SU-DHL-6 (cell line): ENCODE data around the gene TMEM221.

Experiments used
- H2AFZ ChIP-seq: fragments of 200-600 bp; sonication (generic); 2 replicates; pipeline ENCODE4 v1.6.1; 2014; ENCODE audit warnings: low read depth, mild to moderate bottlenecking, moderate library complexity, mixed read lengths, antibody characterized with exemption, low read length; ENCODE audit not compliant: severe bottlenecking
- H3F3A ChIP-seq: fragments of 200-600 bp; shearing (Covaris generic); 2 replicates; pipeline ENCODE4 v1.6.0; 2016; ENCODE audit warnings: antibody characterized with exemption, mild to moderate bottlenecking; ENCODE audit not compliant: insufficient read depth
- H3K27ac ChIP-seq: fragments of 200-600 bp; sonication (generic); 2 replicates; pipeline ENCODE4 v1.5.1; 2016; ENCODE audit warnings: low read depth, mild to moderate bottlenecking, low read length, moderate library complexity, mixed read lengths
- H3K27me3 ChIP-seq: fragments of 200-600 bp; sonication (generic), shearing (Covaris generic); 2 replicates; pipeline ENCODE4 v1.6.0; 2014; ENCODE audit warnings: mild to moderate bottlenecking, low read length
- H3K36me3 ChIP-seq: fragments of 200-600 bp; sonication (generic); 2 replicates; pipeline ENCODE4 v1.6.1; 2014; ENCODE audit warnings: mild to moderate bottlenecking, low read length, mixed read lengths
- H3K4me2 ChIP-seq: fragments of 300-600, 200-600 bp; shearing (Covaris generic), sonication (generic); 2 replicates; pipeline ENCODE4 v1.6.0; 2014; ENCODE audit warnings: low read length, low read depth, mild to moderate bottlenecking; ENCODE audit not compliant: poor library complexity, severe bottlenecking
- H3K4me3 ChIP-seq: fragments of 200-600 bp; sonication (generic); 2 replicates; pipeline ENCODE4 v1.5.1; 2014; ENCODE audit warnings: antibody characterized with exemption, low read length, mild to moderate bottlenecking, mixed read lengths; ENCODE audit not compliant: insufficient read depth, poor library complexity, severe bottlenecking
- H3K79me2 ChIP-seq: fragments of 200-600 bp; sonication (generic); 2 replicates; pipeline ENCODE4 v1.6.1; 2014; ENCODE audit warnings: mild to moderate bottlenecking, low read length, moderate library complexity; ENCODE audit not compliant: insufficient read depth
- H3K9ac ChIP-seq: fragments of 200-600 bp; sonication (generic); 2 replicates; pipeline ENCODE4 v1.7.0; 2014; ENCODE audit warnings: mild to moderate bottlenecking, low read length
- H3K9me2 ChIP-seq: fragments of 200-600 bp; sonication (generic); replicated peaks from 2 replicates; pipeline ENCODE4 v1.6.1; 2014; ENCODE audit warnings: low read length; ENCODE audit not compliant: insufficient read depth
- H3K9me3 ChIP-seq: fragments of 200-600 bp; sonication (generic); 2 replicates; pipeline ENCODE4 v1.6.1; 2014; ENCODE audit warnings: low read length, mixed read lengths; ENCODE audit not compliant: insufficient read depth
- H4K20me1 ChIP-seq: fragments of 200-600 bp; sonication (generic); 2 replicates; pipeline ENCODE4 v1.6.1; 2014; ENCODE audit warnings: low read depth, mild to moderate bottlenecking, antibody characterized with exemption, low read length, moderate library complexity, mixed read lengths
- EZH2phosphoT487 ChIP-seq: fragments of 200-600 bp; sonication (generic), shearing (Covaris generic); conservative IDR thresholded peaks from 2 replicates; pipeline ENCODE4 v1.6.1; 2018; ENCODE audit warnings: mild to moderate bottlenecking, antibody characterized with exemption, low read length, moderate library complexity, mixed read lengths
- TF ChIP-seq, protein P1 (sequence below): fragments of 200-600 bp; sonication (generic); IDR thresholded peaks from one replicate; pipeline ENCODE4 v1.5.1; 2017; ENCODE audit warnings: antibody characterized with exemption, mild to moderate bottlenecking, low read length, moderate library complexity; ENCODE audit not compliant: insufficient read depth, poor library complexity, severe bottlenecking

Gene TMEM221

DNA sequence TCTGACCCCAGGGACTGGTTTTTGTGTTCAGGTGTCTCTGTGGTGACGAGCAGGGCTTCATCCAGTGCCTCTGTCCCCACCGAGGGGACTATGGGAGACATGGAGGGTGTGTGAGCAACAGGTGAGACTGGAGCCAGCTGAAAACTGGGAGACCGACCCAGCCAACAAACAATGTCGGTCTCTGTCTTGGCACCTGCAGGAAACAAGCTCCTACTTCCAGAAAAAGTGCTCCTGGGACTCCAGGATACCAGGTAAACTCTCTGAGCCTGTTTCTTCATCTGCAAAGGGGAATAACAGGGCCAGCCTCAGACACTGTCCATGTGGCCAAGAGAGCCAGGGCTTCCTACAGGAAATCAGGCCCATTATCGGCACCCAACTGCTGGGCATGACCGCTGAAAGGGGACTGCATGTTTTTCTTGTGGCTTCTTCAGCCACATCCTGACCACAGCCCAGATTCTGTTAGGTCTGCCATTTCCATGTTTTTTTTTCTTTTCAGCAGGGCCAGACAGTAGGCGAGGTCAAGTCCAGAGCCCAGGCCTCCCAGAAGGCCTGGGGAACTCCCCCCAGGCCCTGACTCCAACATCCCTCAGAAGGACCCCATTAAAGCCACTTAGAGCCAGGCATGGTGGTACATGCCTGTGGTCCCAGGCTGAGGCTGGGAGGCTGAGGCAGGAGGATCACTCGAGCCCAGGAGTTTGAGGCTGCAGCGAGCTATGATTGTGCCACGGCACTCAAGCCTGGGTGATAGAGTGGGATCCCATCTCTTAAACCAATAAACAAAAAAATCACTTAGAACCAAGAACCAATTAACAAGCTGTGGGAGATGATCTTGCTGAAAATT, 42.2 kb downstream of the TMEM221 start:
- H3K79me2 ChIP-seq, result peaks cover 8% of the 10 kb centered on the region; the same call in 1 of the 2 replicates
- H4K20me1 ChIP-seq, result no peaks in the 10 kb centered on the region
- H3K9ac ChIP-seq, result peak overlapping the region; percentile 49
- peak overlapping the region; percentile 53 for H3K4me3 ChIP-seq
- peak overlapping the region; percentile 45 for H2AFZ ChIP-seq
- H3K9me2 ChIP-seq, result no peaks in the 10 kb centered on the region
- H3K27ac ChIP-seq, result peak overlapping the region; percentile 69
- TF ChIP-seq EZH2phosphoT487, result no peak
- TF ChIP-seq, protein P1, sequence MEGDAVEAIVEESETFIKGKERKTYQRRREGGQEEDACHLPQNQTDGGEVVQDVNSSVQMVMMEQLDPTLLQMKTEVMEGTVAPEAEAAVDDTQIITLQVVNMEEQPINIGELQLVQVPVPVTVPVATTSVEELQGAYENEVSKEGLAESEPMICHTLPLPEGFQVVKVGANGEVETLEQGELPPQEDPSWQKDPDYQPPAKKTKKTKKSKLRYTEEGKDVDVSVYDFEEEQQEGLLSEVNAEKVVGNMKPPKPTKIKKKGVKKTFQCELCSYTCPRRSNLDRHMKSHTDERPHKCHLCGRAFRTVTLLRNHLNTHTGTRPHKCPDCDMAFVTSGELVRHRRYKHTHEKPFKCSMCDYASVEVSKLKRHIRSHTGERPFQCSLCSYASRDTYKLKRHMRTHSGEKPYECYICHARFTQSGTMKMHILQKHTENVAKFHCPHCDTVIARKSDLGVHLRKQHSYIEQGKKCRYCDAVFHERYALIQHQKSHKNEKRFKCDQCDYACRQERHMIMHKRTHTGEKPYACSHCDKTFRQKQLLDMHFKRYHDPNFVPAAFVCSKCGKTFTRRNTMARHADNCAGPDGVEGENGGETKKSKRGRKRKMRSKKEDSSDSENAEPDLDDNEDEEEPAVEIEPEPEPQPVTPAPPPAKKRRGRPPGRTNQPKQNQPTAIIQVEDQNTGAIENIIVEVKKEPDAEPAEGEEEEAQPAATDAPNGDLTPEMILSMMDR, result no peak
- H3K36me3 ChIP-seq, result no peaks in the 10 kb centered on the region
- peaks cover 7% of the 10 kb centered on the region; the same call in 1 of the 2 replicates for H3F3A ChIP-seq
- H3K9me3 ChIP-seq, result no peaks in the 10 kb centered on the region
- H3K4me2 ChIP-seq, result peak overlapping the region; percentile 63
- no peaks in the 10 kb centered on the region for H3K27me3 ChIP-seq

DNA sequence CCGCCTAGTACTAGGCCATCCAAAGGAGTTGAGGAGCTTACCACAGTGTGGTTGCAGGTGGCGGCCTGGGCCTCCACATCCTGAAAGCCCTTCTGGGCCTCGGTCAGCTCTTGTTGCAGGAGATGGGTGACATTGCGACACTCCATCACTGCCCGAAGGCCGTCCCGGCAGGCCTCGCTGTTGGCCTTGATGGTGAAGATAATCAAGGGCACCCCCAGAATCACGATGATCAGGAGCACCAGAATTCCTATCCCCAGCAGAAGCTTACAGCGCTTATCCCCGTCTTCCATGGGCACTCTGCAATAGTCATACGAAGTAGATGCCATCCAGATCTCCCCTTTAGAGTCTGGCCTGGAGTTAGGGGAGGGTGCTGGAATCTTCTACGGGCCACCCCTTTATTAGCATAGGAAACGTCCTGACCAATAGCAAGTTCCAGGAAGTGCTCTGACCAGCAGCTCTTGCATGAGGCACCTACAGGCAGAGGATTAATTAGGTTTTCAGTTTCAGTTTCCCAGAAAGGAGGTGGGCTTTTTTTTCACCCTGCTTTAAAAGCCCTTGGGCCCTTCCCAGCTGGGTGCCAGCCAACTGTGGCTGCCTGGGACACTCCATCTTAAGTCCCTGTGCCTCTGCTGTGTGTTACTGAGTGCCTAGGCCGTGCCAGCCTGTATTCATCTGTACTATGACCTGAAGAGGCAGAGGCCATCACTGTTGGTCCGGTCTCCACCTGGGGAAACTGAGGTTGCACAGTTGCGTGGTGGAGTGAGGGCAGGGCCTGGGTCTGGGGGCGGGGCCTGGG, 43.0 kb downstream of the TMEM221 start, which contains the start of gene BST2:
BST2 (minus strand) TSS at position 381 of the 796 bp plus-strand sequence; CDS start at position 326, 55 bp downstream.
- no peaks in the 10 kb centered on the region for H4K20me1 ChIP-seq
- H3K4me3 ChIP-seq, result peak within 1 kb of the TSS; percentile 53
- H3K27me3 ChIP-seq, result no peaks in the 10 kb centered on the region
- peaks cover 7% of the 10 kb centered on the region; the same call in 1 of the 2 replicates for H3F3A ChIP-seq
- no peaks in the 10 kb centered on the region for H3K36me3 ChIP-seq
- no peak for TF ChIP-seq EZH2phosphoT487
- TF ChIP-seq, protein P1, result no peak
- H3K79me2 ChIP-seq, result peaks cover 8% of the 10 kb centered on the region; the same call in 1 of the 2 replicates
- H3K9ac ChIP-seq, result peak within 1 kb of the TSS; percentile 49
- no peaks in the 10 kb centered on the region for H3K9me3 ChIP-seq
- peak within 1 kb of the TSS; percentile 69 for H3K27ac ChIP-seq
- peak within 1 kb of the TSS; percentile 45 for H2AFZ ChIP-seq
- peak within 1 kb of the TSS; percentile 63 for H3K4me2 ChIP-seq
- H3K9me2 ChIP-seq, result no peaks in the 10 kb centered on the region

DNA sequence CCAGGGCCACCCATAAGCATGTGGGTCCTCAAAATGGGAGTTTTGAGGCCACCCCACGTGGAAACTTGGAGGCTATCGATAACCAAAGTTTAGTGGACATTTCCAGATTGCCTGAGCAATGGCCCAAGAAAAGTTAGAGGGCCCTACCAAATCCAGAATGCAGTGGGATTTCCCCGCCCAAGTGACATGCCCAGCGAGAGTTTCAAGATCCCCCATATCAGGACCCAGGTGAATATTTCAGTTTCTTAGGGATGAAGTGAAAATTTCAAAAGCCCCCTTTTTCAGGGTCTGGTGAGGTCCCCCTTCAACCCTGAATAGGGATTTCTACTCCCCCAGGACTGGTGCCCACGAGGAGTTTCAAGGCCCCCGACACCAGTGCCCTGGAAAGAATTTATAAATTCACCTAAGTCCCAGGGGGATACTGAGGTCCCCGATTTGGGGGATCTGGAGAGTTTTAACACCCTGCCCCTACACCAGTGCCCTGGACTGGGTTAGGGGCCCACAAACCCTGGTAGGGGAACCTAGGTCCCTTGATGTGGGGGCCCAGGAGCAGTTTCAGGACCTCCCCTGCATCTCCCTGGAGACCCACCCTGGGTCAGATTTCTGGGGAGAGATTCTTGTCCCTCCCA, 43.7 kb downstream of the TMEM221 start:
- peak overlapping the region; percentile 63 for H3K4me2 ChIP-seq
- H3K9ac ChIP-seq, result peak overlapping the region; percentile 49
- H3F3A ChIP-seq, result peaks cover 7% of the 10 kb centered on the region; the same call in 1 of the 2 replicates
- H3K36me3 ChIP-seq, result no peaks in the 10 kb centered on the region
- H3K27me3 ChIP-seq, result no peaks in the 10 kb centered on the region
- no peaks in the 10 kb centered on the region for H3K9me2 ChIP-seq
- TF ChIP-seq, protein P1, result no peak
- H3K27ac ChIP-seq, result peak overlapping the region; percentile 69
- no peak overlapping the region for H2AFZ ChIP-seq
- no peaks in the 10 kb centered on the region for H3K9me3 ChIP-seq
- no peaks in the 10 kb centered on the region for H4K20me1 ChIP-seq
- peak overlapping the region; percentile 53 for H3K4me3 ChIP-seq
- H3K79me2 ChIP-seq, result peaks cover 8% of the 10 kb centered on the region; the same call in 1 of the 2 replicates
